ENCODE data around the gene MTARC1.

The MTARC1 gene

GRCh38 chr1:220772846-220773245, 13.9 kb upstream of the MTARC1 start:
- DNase-seq, result no peak

DNA sequence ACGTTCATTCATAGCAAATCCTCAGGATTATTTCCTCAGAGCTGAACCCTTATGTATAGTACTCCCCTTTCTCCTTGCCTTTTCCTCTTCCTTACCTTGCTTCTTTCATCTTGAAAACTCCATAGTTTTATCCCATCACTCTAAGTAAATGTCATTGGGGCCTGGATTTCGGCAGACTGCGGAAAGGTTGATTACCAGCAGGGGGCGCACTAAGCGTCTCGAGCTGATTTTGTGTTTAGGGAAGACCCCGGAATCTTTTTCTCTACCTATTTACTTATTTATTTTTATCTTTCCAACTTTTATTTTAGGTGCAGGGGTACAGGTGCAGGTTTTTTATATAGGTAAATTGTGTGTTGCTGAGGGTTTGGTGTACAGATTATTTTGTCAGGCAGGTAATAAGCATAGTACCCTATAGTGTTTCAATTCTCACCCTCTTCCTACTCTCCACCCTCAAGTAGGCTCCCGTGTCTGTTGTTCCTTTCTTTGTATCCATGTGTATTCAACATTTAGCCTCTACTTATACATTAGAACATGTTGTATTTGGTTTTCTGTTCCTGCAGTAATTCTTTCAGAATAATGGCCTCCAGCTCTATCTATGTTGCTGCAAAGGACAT, 11.4 kb upstream of the MTARC1 start:
- no peak for DNase-seq

GRCh38 chr1:220776254-220776653, 10.5 kb upstream of the MTARC1 start:
- DNase-seq, result no peak

GRCh38 chr1:220776720-220777326, 9.9 kb upstream of the MTARC1 start:
- DNase-seq, result no peak

GRCh38 chr1:220783453-220783852, 3.3 kb upstream of the MTARC1 start:
- DNase-seq, result no peak

- DNase-seq, result no peak
Observed at GRCh38 chr1:220784751-220785150, 2.0 kb upstream of the MTARC1 start.

- DNase-seq, result no peak
Observed at GRCh38 chr1:220785166-220786056, 1.3 kb upstream of the MTARC1 start.

DNA sequence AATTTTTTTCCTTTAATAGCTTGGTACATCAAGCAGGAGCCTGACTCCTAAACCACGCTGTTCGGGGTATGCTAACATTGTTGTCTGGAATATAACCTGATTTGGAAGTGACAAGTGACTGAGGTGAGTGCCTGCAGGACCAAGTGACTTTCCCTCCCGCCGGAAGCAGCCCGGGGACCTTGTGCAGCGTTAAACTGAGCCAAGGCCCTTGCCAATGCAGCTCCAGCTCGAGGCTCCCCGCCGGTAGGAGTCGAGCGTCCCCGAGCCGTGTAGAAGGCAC, 716 bp upstream of the MTARC1 start:
- no peak for DNase-seq

- DNase-seq, result no peak
Observed at GRCh38 chr1:220787069-220787619, 431 bp downstream of the MTARC1 start.

- no peak for DNase-seq
Observed at GRCh38 chr1:220788900-220789299, 2.2 kb downstream of the MTARC1 start.

- DNase-seq, result no peak
Observed at GRCh38 chr1:220789532-220790147, 2.9 kb downstream of the MTARC1 start.

GRCh38 chr1:220791285-220791684, 4.6 kb downstream of the MTARC1 start:
- DNase-seq, result no peak

DNA sequence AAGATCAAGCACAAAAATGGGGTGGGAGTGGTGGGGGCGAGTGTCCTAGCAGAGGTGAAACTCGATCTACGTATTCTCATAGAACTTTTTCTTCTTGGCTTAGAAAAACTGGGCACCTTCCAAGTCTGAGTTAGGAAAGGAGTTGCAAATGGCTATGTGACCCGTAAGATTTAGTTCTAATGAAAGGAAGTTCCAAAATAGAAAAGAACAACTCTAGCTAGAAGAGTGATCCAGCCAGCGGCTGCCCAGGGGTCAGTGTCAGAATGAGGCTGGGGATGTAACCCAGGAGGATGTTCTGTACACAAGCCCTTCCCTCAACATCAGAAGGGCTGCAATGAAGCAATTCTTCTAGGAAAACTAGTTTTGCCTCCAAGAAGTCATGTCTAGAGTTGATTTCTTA, 5.2 kb downstream of the MTARC1 start:
- no peak for DNase-seq

DNA sequence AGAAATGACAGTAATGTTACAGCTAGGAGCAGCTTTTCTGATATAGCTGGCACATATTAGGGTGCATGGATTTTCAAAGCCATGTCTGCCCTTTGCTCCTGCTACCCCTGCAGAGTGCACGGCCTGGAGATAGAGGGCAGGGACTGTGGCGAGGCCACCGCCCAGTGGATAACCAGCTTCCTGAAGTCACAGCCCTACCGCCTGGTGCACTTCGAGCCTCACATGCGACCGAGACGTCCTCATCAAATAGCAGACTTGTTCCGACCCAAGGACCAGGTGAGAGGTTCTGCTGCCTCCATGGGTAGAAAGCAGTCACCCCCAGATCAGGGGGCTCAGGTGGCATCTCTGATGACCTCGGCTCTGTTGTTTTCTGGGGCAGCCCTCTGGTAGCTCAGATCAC, 9.8 kb downstream of the MTARC1 start:
- DNase-seq, result no peak

- no peak for DNase-seq
Observed at GRCh38 chr1:220797044-220797443, 10.3 kb downstream of the MTARC1 start.

DNA sequence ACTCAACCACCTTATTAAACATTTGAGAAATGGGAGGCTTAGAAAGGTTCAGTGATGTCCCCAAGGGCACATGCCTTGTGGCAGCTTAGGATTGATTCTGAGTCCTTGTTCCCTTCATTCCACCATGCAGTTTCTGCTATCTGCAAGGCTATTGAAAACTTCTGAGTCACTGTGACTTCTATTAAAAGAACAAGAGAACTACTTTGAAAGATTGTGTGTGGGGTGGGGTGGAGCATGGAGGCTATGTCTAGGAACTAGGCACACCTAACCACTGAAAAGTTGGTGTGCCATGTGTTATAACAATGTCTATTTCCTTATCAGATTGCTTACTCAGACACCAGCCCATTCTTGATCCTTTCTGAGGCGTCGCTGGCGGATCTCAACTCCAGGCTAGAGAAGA, 10.8 kb downstream of the MTARC1 start:
- no peak for DNase-seq

DNA sequence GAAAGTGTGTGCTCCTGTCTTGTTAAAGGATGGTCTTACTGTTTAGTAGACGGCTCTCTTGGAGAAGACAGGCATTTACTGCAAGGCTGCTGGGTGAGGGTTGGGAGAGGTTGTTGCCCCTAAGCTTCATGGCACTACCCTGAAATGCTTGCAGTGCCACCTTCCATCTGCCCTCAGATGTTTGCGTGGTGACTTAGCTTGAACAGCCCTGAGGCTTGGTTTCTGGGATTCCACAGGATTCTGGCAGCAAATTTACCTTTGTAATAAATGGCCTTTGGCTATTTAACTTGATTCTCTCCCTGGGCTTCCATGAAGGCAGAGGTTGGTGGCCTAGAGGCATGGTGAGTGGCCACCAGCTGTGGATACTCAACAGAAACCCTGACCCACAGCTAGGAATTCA, 11.6 kb downstream of the MTARC1 start:
- DNase-seq, result no peak

GRCh38 chr1:220800262-220800661, 13.5 kb downstream of the MTARC1 start:
- DNase-seq, result no peak

DNA sequence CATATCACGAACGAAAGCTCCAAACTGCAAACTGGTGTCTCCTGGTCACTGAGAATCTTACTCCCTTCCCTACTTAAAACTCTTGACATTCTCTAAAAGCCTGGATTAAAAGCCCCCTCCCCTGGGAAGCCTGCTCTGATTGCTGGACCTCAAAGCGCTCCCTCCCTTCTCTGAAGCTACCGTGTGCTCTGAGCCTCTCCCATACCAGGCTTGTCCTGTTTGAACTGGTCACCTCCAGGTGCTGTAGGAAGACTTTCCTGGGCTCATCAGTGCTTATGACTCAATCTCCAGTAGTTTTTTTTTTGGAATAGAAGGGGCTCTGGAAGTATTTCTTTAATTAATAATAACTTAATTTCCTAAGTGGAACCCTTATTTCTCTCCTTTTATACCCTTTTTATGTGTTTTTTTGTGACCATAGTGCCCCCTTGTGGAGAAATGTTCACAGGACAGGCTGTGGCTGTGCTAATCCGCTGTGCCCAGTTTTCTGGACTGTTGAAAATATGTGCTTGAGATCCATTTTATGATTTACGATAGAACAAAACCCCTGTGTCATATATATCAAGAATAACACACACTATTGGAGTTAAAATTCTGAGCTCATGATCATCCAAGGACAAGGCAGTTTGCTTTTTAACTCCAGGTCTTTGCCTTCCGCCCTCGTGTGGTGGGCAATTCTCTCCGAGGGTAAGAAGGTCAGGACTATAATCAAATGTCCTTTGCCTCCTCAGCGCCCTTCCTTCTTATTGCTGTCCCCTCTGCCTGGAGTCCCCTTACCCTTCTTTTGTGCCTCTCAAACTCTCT, 16.9 kb downstream of the MTARC1 start:
- DNase-seq, result no peak

GRCh38 chr1:220804202-220804586, 17.5 kb downstream of the MTARC1 start:
- DNase-seq, result no peak

DNA sequence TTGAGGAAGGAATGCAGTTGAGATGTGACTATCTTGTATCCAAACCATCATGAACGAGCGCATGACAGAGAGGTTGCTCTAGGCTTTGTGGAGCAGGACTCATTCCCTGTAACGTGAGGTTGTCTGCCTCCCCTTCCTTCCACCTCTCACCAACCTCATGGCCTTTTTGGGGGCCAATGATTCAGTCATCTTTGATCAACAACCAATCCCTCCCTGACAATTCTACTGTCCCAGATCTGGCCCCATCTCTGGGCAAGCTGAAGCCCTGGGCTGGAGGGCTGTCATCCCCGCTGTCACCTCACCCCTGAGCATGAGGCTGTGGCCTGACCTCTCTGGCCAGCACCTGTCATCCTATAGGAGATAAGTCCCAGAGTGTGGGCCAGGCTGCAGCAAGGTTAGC, 19.7 kb downstream of the MTARC1 start:
- no peak for DNase-seq

GRCh38 chr1:220807726-220808125, 21.0 kb downstream of the MTARC1 start:
- no peak for DNase-seq
